Activated CD8-positive, alpha-beta memory T cell treated with anti-CD3 and anti-CD28 coated beads, Interleukin-2, amount 50 U/mL, for 1 hour (primary cell): ENCODE results near the gene TRAK1.

Experiments
- DNase-seq: peaks from one replicate; pipeline ENCODE4 v3.0.0-alpha.2; 2020; ENCODE audit errors: extremely low read depth

TRAK1 gene

DNA sequence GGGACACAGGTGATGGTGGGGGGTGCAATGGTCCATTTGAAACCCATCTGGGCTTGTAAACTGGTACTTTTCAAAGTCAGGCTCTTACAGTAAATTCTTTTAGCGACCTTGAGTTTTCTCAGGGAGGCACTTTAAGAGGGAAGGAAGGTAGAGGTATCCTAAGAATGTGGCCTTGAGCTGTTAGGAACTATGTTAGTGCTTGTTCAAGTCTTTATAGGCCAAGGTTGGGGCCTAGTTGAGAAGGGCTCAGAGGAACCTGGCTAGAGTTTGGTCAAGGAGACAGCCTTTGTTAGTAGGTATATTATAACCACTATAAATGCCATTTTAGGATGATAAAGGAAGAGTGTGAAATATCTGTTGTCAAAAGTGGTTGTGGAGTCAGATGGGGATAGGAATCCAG, 184.1 kb downstream of the TRAK1 start:
- DNase-seq: no peak
